ENCODE data around the gene THRA.

The THRA gene

GRCh38 chr17:40062329-40063186 is at the start of gene THRA:
Gene THRA (plus strand): TSS chr17:40062965. CDS start chr17:40074489, 11,524 bp downstream.
- DNase-seq = peak; percentile 68

GRCh38 chr17:40014375-40014980 is 48.3 kb upstream of the THRA start:
- no peak for DNase-seq

GRCh38 chr17:40015005-40015997 is 47.5 kb upstream of the THRA start, which contains the start of gene CSF3:
Gene CSF3 (plus strand): TSS chr17:40015440. CDS start chr17:40015475, 35 bp downstream.
- no peak for DNase-seq

- no peak for DNase-seq
Observed at GRCh38 chr17:40015998-40016985, 46.5 kb upstream of the THRA start.

GRCh38 chr17:40017422-40018080 is 45.2 kb upstream of the THRA start:
- no peak for DNase-seq

- no peak for DNase-seq
Observed at GRCh38 chr17:40018211-40019121, 44.3 kb upstream of the THRA start.

- DNase-seq = no peak
Observed at GRCh38 chr17:40019140-40019991, 43.4 kb upstream of the THRA start.

GRCh38 chr17:40020146-40020545 is 42.6 kb upstream of the THRA start:
- DNase-seq = no peak

- no peak for DNase-seq
Observed at GRCh38 chr17:40021451-40021971, 41.3 kb upstream of the THRA start.

- DNase-seq = no peak
Observed at GRCh38 chr17:40022497-40022896, 40.3 kb upstream of the THRA start.

- no peak for DNase-seq
Observed at GRCh38 chr17:40022961-40023541, 39.7 kb upstream of the THRA start.

GRCh38 chr17:40023590-40024292 is 39.0 kb upstream of the THRA start:
- no peak for DNase-seq

GRCh38 chr17:40024901-40025300 is 37.9 kb upstream of the THRA start:
- no peak for DNase-seq

- DNase-seq = no peak
Observed at GRCh38 chr17:40025559-40025958, 37.2 kb upstream of the THRA start.

- DNase-seq = peak; percentile 13
Observed at GRCh38 chr17:40025991-40026815, 36.6 kb upstream of the THRA start.

- DNase-seq = peak; percentile 65
Observed at GRCh38 chr17:40026816-40027613, 35.8 kb upstream of the THRA start.

Data from CD4-positive, alpha-beta T cell treated with Interferon gamma for 1 hour (primary cell).